Right ventricle myocardium superior (tissue), 1 donor: ENCODE results near the gene KLHL5. TPM values are rescaled to one million over a fixed set of nuclear protein-coding genes. Genes with fewer than 3 reads are reported as not detected.
"Not testable (repeated sequence)": the region's sequence is repeated elsewhere in the genome, so short reads cannot be mapped to it uniquely, and the experiment has no call there.

Experiments
- ATAC-seq: fragments of 200-7000 bp; cut with Tn5 transposase; one replicate; pipeline ENCODE4 v1.9.1; 2020; ENCODE audit warnings: mild to moderate bottlenecking; ENCODE audit not compliant: poor library complexity
- DNase-seq: peaks from one replicate; pipeline ENCODE4 v3.0.0-alpha.2; 2020
- intact Hi-C: fragments of 100-400 bp; cut with DNase I; formaldehyde crosslinking; loops from one replicate; pipeline ENCODE4 v1.11.2; 2022
- long read RNA-seq: library from polyadenylated mRNA; unstranded; transcript quantifications from one replicate; pipeline ENCODE4 v2.0.0, GENCODE V29; 2021
- total RNA-seq: library from RNA; stranded (reverse); fragmentation: NEBNext Ultra II Directional; extraction: Animal tissue kit (Norgen Biotek cat#: 25700); gene quantifications from one replicate; pipeline ENCODE4 v1.2.1, GENCODE V29; 2021
- donor health status: DM: no; HTN: yes; CAD: no; lungs with severe emphysema.

Gene KLHL5, protein sequence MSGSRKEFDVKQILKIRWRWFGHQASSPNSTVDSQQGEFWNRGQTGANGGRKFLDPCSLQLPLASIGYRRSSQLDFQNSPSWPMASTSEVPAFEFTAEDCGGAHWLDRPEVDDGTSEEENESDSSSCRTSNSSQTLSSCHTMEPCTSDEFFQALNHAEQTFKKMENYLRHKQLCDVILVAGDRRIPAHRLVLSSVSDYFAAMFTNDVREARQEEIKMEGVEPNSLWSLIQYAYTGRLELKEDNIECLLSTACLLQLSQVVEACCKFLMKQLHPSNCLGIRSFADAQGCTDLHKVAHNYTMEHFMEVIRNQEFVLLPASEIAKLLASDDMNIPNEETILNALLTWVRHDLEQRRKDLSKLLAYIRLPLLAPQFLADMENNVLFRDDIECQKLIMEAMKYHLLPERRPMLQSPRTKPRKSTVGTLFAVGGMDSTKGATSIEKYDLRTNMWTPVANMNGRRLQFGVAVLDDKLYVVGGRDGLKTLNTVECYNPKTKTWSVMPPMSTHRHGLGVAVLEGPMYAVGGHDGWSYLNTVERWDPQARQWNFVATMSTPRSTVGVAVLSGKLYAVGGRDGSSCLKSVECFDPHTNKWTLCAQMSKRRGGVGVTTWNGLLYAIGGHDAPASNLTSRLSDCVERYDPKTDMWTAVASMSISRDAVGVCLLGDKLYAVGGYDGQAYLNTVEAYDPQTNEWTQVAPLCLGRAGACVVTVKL
- 13.2 TPM for total RNA-seq
- long read RNA-seq, transcript KLHL5-205 (11 exons, 2,926 nt): major isoform, 26 of 43 reads
- long read RNA-seq, transcript KLHL5-201 (12 exons, 3,425 nt): minor isoform, 6 of 43 reads
- long read RNA-seq, partial matches to known transcripts: 5 of 43 reads
- long read RNA-seq, other reads (novel, unspliced or antisense): 5 of 43 reads

DNA sequence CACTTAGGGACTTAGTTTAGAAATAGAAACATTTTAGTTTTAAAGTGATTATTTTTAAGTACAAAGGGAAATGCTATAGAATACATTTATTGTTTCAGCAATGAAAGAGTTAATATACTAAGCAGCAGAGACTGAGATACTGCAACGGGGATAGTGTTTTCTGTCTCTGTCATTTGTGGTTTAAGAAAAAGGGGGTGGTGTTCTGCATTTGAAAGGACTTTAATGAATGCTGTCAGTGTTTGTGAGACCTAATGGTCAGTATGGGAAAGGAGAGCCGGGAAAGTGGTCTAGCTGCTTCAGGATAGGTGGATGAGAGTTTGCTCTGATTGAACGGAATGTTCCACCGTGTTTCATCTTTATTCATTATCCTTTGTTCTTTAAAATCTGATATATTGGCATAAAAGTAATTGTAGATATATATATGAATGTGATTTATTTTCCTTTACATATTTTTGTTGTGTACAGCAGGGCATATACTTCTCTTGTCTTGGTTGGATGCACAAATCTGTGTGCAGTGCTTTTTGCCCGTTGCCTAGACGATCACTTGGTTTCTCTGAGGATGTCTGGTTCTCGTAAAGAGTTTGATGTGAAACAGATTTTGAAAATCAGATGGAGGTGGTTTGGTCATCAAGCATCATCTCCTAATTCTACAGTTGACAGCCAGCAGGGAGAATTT, at the start of gene KLHL5:
TSS of gene KLHL5 (plus strand) at position 139 of the 676 bp plus-strand sequence. CDS start at position 560, 421 bp downstream.
- intact Hi-C loops: no loop called here
- ATAC-seq (no peak), DNase-seq (no peak)

DNA sequence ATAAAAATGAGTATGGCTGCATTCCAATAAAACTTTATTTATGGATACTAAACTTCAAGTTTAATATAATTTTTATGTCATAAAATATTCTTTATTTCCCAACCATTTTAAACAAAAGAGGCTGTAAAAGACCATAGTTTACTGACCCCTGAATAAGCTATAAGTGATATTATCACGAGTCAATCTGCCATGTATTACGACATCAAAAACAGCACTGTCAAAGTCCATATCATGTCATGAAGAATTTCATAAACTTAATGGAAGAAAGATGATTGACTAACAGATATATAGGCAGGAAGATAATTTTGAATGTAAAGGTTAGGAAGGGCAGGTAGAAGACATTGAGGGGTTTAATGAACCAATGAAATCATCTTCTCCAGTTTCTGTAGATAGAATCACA, 48.0 kb upstream of the KLHL5 start:
- no peak for ATAC-seq
- no peak for DNase-seq
- intact Hi-C loops: no loop called here

DNA sequence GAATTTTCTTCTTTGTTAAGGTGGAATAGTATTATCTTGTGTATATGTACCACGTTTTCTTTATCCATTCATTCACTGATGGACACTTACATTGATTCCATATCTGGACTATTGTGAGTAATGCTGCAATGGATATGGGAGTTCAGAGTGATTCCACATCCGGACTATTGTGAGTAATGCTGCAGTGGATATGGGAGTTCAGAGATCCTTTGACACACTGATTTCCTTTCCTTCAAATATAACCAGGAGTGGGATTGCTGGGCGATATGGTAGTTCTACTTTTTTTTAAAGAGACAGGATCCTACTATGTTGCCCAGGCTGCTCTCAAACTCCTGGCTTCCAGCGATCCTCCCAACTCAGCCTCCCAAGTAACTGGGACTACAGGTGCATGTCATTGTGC, 41.9 kb upstream of the KLHL5 start:
- no peak for ATAC-seq
- intact Hi-C loops: no loop called here

DNA sequence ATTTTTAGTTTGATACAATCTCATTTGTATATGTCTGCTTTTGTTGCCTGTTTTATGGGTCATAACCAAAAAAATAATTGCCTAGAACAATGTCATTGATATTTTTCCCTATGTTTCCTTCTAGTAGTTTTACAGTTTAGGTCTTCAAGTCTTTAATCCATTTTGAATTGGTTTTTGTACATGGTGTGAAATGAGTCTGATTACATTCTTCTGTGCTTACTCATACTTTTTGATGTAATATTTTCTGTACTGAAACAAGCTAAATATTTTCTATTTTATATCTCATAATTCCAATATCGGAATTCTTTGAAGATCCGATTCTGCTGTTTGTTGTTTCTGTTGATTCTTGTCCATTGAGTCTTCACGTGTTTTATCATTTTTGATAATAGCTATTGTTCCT, 40.4 kb upstream of the KLHL5 start:
- intact Hi-C loops: no loop called here

More for the DNA sequence above, 41.9 kb upstream of the KLHL5 start:
- no peak for DNase-seq

DNA sequence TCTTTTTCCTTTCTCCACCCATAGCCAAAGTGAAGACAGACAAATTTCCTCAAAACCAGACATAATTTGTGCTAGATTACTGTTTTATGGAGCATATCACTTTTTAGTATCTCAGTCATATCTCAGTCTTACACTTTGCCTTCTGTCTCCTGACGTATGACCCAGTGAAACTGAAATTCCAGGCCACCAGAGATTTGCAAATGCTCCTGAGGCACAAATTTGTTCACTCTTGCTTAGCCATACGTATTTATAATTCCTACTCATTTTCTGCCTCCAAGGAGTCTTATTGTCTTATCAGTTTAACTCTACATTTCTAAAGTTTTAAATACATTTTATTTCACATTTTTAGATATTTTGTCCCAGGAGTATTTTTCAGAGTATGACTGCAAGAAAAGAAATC, 39.8 kb upstream of the KLHL5 start:
- intact Hi-C loops: no loop called here
- DNase-seq (no peak), ATAC-seq (no peak)

More for the DNA sequence above, 40.4 kb upstream of the KLHL5 start:
- DNase-seq (no peak), ATAC-seq (no peak)

DNA sequence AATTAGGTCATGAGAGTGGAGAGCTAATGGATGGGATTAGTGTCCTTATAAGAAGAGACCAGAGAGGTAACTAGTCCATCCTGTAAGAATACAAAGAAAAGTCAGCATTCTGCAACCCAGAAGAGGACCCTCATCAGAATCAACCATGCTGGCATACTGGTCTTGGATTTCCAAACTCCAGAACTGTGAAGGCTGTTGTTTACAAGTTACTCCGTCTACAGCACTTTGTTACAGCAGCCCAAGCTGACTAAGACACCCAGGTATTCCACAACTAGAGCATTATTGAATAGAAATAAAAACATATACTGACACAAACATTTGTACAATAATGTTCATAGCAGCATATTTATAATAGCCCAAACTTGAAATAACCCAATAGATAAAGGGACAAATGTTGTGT, 39.0 kb upstream of the KLHL5 start:
- no peak for ATAC-seq
- DNase-seq: no peak
- intact Hi-C loops: no loop called here

DNA sequence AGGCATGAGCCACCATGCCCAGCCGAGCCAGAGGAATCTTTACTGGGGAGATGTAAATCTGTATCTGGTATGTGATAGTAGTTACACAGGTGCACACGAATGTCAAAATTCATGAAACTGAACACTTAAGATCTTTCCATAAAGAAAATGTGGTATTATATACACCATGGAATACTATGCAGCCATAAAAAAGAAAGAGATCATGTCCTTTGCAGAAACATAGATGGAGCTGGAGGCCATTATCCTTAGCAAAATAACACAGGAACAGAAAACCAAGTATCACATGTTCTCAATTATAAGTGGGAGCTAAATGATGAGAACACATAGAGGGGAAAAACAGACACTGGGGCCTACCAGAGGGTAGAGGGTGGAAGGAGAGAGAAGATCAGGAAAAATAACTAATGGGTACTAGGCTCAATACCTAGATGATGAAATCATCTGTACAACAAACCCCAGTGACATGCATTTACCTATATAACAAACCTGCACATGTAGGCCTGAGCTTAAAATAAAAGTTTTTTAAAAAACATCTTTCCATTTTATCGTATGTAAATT, 37.6 kb upstream of the KLHL5 start:
- intact Hi-C loops: no loop called here
- DNase-seq (no peak), ATAC-seq (no peak)

DNA sequence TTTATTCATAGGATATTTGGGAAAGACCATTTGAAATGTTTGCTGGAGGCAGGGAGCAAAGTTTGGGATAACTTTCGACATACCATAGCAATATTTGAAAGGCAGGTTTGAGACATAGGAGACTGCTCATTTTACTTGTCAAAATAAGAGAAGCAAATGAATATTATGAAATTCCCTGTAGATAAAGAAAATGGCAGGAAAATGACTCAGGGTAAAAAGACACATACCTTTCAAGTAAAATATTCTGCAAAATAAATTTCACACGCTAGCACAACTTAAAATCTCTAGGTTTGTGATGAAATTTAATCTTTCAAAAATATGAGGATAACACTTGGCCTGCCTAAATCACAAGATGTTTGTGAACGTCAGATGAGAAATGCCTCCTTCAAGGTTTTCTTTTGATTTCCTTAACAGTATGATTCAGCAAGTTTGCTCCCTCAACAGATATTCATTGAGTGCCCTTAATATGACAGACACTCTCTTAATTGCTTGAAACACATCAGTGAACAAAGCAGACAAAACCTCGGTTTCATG, 36.4 kb upstream of the KLHL5 start:
- ATAC-seq (no peak), DNase-seq (no peak)
- intact Hi-C loops: no loop called here

DNA sequence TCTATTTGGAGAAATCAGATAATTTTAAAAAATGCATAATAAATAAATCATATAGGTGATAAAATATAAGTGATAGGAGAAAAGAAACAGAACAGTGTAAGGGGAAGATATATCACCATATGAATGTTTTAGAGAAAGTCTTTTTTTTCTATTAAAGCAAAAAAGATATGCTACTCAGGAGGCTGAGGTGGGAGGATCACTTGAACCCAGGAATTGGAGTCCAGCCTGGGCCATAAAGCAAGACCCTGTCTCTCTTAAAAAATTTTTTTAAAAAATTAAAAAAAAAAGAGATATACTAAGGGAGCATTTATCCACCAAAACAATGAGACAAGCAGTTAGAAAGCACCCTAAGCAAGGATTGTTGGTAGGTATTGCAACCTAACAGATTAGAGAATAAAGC, 35.9 kb upstream of the KLHL5 start:
- intact Hi-C loops: no loop called here
- DNase-seq: no peak
- no peak for ATAC-seq

DNA sequence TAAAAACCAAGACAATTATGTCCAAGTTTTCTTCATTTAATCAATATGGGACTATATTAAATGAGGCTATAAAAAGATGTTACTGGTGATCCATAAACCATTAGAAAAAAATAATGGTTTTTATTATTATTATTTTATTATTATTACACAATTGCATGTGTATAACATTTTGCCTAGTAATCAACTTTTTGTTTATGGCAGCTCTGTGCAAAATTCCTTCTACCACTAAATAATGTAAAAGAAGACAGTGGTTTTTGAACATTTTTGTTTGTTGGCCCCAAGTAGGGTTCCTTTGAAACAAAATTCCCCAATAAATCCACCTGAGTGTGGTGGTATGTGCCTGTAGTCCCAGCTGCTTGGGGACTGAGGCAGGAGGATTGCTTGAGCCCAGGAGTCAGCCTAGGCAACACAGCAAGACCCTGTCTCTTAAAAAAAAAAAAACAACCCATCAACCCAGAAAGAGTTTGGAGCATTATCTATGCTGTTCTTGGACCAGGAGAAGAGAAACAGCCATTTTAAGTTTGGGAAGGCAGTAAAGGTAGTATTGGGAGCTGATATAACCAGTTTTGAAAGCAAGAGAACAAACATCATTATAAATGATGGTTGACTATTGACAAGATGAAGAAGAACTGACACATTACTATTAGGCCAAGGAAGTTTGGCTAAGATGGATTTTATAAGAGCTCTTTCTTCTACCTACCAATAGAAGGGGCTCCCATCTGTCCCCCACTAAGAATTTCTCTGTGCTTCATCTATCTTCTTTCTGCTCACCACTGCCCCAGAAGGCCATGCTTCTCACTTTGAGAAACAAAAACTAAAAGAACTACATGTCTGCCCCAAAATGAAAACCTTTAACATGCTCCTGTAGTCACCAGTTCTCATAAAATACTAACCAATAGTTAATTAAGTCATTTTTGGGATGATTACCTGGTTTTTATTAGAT, 32.0 kb upstream of the KLHL5 start:
- DNase-seq (no peak), ATAC-seq (no peak)
- intact Hi-C loops: no loop called here

DNA sequence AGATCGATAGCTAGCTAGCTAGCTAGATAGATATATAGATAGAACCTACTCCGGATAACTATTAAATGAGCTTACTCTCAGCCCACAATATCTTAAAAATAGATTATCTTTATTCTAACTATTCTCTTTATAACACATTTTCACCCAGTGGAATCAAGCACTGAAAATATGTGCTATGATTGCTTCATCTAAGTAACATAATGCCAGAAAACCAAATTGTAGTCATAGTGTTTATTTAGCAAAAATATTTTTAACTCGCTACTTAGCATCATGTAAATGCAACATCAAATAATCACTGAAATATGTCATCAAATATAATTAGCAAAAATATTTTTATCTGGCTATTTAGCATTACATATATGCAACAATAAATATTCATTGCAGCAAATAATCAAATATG, 31.3 kb upstream of the KLHL5 start:
- no peak for ATAC-seq
- intact Hi-C loops: no loop called here

DNA sequence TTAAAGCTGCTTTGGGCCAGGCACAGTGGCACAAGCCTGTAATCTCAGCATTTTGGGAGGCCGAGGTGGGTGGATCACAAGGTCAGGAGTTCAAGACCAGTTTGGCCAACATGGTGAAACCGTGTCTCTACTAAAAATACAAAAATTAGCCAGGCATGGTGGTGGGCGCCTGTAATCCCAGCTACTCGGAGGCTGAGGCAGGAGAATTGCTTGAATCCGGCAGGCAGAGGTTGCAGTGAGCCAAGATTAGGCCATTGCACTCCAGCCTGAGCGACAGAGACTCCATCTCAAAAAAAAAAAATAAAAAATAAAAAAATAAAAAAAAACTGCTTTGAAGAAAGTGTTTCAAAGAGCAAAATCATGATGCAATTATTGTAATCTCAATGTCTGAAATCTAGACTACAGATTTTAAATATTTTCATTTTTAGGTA, 30.4 kb upstream of the KLHL5 start:
- ATAC-seq, intact Hi-C loops, DNase-seq: not testable (repeated sequence)

More for the DNA sequence above, 31.3 kb upstream of the KLHL5 start:
- DNase-seq: no peak

DNA sequence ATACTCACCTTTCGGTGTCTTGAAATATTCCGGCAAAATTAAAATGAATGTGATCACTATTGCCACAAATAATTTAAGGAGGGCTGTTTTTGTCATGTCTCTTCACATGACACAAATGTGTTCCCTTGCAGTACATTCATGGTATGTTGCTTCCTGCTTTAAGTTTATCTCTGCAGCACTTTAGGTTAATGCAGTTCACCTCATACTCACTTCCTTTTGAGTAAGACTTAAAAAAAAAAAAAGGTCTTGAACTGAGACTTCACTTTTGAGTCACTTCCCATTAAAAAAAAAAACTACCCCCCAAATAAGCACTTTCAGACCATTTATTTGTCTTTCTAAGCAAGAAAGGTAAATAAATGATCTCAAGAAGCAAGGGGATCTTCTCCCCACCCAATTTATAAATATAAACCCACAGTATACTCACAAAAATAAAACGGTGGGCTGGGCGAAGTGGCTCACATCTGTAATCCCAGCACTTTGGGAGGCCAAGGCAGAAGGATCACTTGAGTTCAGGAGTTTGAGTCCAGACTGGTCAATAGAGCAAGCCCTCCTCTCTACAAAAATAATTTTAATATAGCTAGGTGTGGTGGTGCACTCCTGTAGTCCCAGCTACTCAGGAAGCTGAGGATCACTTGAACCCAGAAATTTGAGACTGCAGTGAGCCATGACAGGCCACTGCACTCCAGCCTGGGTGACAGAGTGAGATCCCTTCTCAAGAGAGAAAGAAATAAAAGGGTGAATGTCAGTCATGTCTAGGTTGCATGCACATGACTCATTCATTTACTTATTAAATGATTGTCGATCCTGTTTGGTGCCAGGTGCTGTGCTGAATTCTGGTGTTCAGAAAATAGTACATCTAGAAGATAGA, 29.6 kb upstream of the KLHL5 start, which contains the start of gene TMEM156:
TSS of gene TMEM156 (minus strand) at position 192 of the 868 bp plus-strand sequence. CDS start at position 96, 96 bp downstream.
- ATAC-seq (no peak), DNase-seq (no peak)
- intact Hi-C loops: no loop called here

DNA sequence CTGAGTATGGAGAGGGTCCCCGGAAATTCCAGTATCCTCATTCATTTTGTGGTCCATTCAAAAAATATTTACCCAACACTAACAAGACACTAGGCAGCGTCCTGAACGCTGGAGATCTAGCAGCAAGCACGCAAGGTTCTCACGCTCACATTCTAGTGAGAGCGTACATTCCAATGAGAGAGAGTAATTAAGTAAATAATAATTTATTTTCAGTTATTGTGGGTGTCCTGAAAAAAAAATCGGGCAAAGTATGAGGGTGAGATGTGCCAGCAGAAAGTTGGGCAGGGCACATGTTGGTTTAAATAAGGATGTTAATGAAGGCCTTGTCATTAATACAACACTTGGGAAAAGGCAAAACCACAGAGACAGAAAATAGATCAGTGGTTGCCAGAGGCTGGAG, 25.9 kb upstream of the KLHL5 start:
- intact Hi-C loops: no loop called here
- ATAC-seq: no peak

DNA sequence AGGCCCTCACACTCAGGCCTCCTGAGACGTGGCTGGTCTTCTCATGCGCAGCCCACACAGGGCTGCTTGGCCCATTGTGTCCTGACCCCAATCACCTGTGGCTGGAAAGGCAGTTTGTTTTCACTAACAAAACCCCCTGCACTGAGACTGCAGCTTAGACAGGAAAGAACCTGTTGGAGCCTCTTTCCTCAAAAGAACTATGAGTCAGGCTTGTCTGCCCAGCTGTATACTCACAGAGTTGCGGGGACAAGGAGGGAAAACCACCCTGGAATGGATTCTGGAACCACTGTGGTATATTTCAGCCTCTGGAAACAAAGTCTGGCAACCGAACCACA, 24.6 kb upstream of the KLHL5 start:
- ATAC-seq: no peak
- intact Hi-C loops: no loop called here

More for the DNA sequence above, 25.9 kb upstream of the KLHL5 start:
- no peak for DNase-seq

DNA sequence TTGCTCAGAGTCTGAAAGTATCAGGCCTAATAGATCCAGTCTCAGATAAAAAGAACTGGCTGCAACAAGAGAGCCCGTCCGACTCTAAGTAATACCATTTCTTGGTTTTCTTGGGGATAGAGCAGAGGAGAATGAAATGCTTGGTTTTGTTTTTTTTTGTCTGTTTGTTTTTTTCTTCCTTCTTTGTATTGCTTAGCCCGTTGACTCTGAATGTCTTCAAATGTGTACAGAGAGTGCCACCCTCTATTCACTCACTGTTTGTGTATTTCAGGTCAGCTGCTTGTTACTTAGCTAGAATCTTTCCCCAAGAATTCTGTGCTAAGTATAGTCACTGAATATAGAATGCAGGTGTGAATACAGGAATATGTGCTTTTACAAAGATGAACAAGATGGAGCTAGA, 24.1 kb upstream of the KLHL5 start:
- no peak for DNase-seq
- no peak for ATAC-seq
- intact Hi-C loops: no loop called here

More for the DNA sequence above, 24.6 kb upstream of the KLHL5 start:
- no peak for DNase-seq

DNA sequence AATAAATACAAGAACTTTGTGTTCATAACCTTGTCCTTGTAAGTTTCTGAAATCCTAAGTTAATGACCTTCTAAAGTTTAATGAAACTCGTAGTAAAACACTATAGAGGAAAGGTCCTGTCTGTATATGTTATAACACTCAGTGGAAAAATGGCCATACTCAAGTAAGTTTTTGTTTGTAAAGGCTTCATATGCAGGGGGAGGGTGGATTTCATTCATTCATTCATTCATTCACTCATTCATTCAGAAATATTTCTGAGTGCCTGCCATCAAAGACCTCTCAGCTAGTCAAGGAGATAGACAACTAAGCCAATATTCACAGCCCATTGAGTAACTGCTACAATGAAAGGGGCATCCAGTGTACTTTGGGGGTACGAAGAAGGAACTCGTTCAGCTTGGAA, 22.9 kb upstream of the KLHL5 start:
- no peak for DNase-seq
- intact Hi-C loops: no loop called here
- ATAC-seq: no peak
